PC-3 (cell line): Measurements from ENCODE around the gene CADPS2. TPM values are rescaled to one million over a fixed set of nuclear protein-coding genes. Genes with fewer than 3 reads are reported as not detected.

Experiments used
- ATAC-seq: fragments of 200-7000 bp; cut with Tn5 transposase; 2 replicates; pipeline ENCODE4 v1.9.1; 2020; ENCODE audit warnings: mild to moderate bottlenecking, moderate library complexity
- BruUV-seq: library from RNA; stranded (reverse); fragments of 400-500 nt; replicated peaks from 2 replicates; lab custom pipeline; 2021; lab: Mats Ljungman, UMichigan
- CTCF ChIA-PET: fragments of 300-600 bp; sonication (Branson Sonifier 250); formaldehyde crosslinking; loops from one replicate; lab custom pipeline; 2022; ENCODE audit warnings: antibody characterized with exemption; lab: Charles Lee
- POLR2A ChIA-PET: fragments of 300-600 bp; sonication (Branson Sonifier 250); formaldehyde crosslinking; loops from one replicate; lab custom pipeline; 2022; ENCODE audit warnings: antibody characterized with exemption; ENCODE audit not compliant: unreplicated experiment; lab: Charles Lee
- DNase-seq: peaks from one replicate; pipeline ENCODE4 v3.0.0-alpha.2; 2015
- H2AFZ ChIP-seq: fragments of 300-600 bp; sonication (generic); 2 replicates; pipeline ENCODE4 v1.6.0; 2016; ENCODE audit warnings: antibody characterized with exemption, low read length
- H3F3A ChIP-seq: fragments of 300-600 bp; sonication (generic); one replicate; pipeline ENCODE4 v1.6.0; 2017; ENCODE audit warnings: antibody characterized with exemption, low read length, control low read depth, mild to moderate bottlenecking; ENCODE audit not compliant: unreplicated experiment
- H3K27ac ChIP-seq: fragments of 300-600 bp; sonication (generic); 2 replicates; pipeline ENCODE4 v1.5.1; 2016; ENCODE audit warnings: mild to moderate bottlenecking, low read length
- H3K27me3 ChIP-seq: fragments of 300-600 bp; sonication (generic); 2 replicates; pipeline ENCODE4 v1.6.1; 2016; ENCODE audit warnings: low read length, mixed read lengths
- H3K36me3 ChIP-seq: fragments of 300-600 bp; sonication (generic); 2 replicates; pipeline ENCODE4 v1.6.1; 2016; ENCODE audit warnings: low read depth, mixed run types, low read length, mixed read lengths
- H3K4me1 ChIP-seq: fragments of 300-600 bp; sonication (generic); 2 replicates; pipeline ENCODE4 v1.5.1; 2016; ENCODE audit warnings: low read length; ENCODE audit not compliant: insufficient read depth
- H3K4me2 ChIP-seq: fragments of 300-600 bp; sonication (generic); 2 replicates; pipeline ENCODE4 v1.6.0; 2016; ENCODE audit warnings: low read length
- H3K4me3 ChIP-seq: fragments of 300-600 bp; sonication (generic); 2 replicates; pipeline ENCODE4 v1.5.1; 2016; ENCODE audit warnings: mild to moderate bottlenecking, low read length, mixed read lengths
- H3K79me2 ChIP-seq: fragments of 300-600 bp; sonication (generic); 2 replicates; pipeline ENCODE4 v1.6.1; 2017; ENCODE audit warnings: low read length, mixed read lengths
- H3K9ac ChIP-seq: fragments of 300-600 bp; sonication (generic); 2 replicates; pipeline ENCODE4 v1.6.0; 2016; ENCODE audit warnings: mild to moderate bottlenecking, low read length
- H3K9me2 ChIP-seq: fragments of 300-600 bp; sonication (generic); replicated peaks from 2 replicates; pipeline ENCODE4 v1.6.1; 2016; ENCODE audit warnings: mixed run types, low read length, mixed read lengths
- H3K9me3 ChIP-seq: fragments of 300-600 bp; sonication (generic); 2 replicates; pipeline ENCODE4 v1.6.1; 2016; ENCODE audit warnings: low read length, mixed read lengths
- H4K20me1 ChIP-seq: fragments of 300-600 bp; sonication (generic); 2 replicates; pipeline ENCODE4 v1.6.1; 2016; ENCODE audit warnings: low read length, mixed read lengths
- CTCF ChIP-seq: fragments of 300-600 bp; sonication (generic); conservative IDR thresholded peaks from 2 replicates; pipeline ENCODE4 v1.5.1; 2017; ENCODE audit warnings: antibody characterized with exemption, low read depth, mild to moderate bottlenecking, low read length
- EZH2 ChIP-seq: fragments of 300-600 bp; sonication (generic); IDR thresholded peaks from one replicate; pipeline ENCODE4 v1.6.1; 2017; ENCODE audit warnings: antibody characterized with exemption, mild to moderate bottlenecking, low read length; ENCODE audit not compliant: unreplicated experiment
- EZH2phosphoT487 ChIP-seq: fragments of 300-600 bp; sonication (generic); IDR thresholded peaks from 2 replicates; pipeline ENCODE4 v1.6.1; 2018; ENCODE audit warnings: mild to moderate bottlenecking, antibody characterized with exemption, low read length, borderline replicate concordance
- intact Hi-C: fragments of 100-400 bp; cut with micrococcal nuclease; formaldehyde crosslinking; loops from 2 replicates; pipeline ENCODE4 v1.9.0; 2023
- total RNA-seq: library from RNA; depleted of rRNA; stranded (reverse); fragments of >200 nt; gene quantifications from 2 replicates; pipeline ENCODE4 v1.2.3, GENCODE V29; 2014

Gene CADPS2
- total RNA-seq, 1 experiment from 2014 or later = 9.4 TPM

GRCh38 chr7:122301858-122302760 is 584.2 kb downstream of the CADPS2 start:
- no peak overlapping the region for H3K4me2 ChIP-seq
- BruUV-seq = no TSS peak

GRCh38 chr7:122300956-122301833 is 585.1 kb downstream of the CADPS2 start:
- Histone ChIP-seq H3K27me3 (no peaks in the 10 kb centered on the region), H3K4me1 (no peaks in the 10 kb centered on the region), H2AFZ (no peak overlapping the region), H3K4me2 (no peak overlapping the region), H3K27ac (no peak overlapping the region), H3K9me2 (no peaks in the 10 kb centered on the region), H3K9ac (no peak overlapping the region), H3K9me3 (no peaks in the 10 kb centered on the region), H3K79me2 (no peaks in the 10 kb centered on the region), H3K36me3 (no peaks in the 10 kb centered on the region), H3K4me3 (no peak overlapping the region), H4K20me1 (no peaks in the 10 kb centered on the region), H3F3A (no peaks in the 10 kb centered on the region)
- TF ChIP-seq EZH2phosphoT487 = no peak
- TF ChIP-seq CTCF = no peak
- no peak for TF ChIP-seq EZH2
- no peak for DNase-seq
- ChIA-PET CTCF (no interaction called here), POLR2A (no interaction called here)
- ATAC-seq = no peak
- intact Hi-C loops = no loop called here
- BruUV-seq = no TSS peak

More at GRCh38 chr7:122301858-122302760, 584.2 kb downstream of the CADPS2 start:
- CTCF ChIA-PET = no interaction called here
- Histone ChIP-seq H4K20me1 (no peaks in the 10 kb centered on the region), H3K27me3 (no peaks in the 10 kb centered on the region), H3K27ac (no peak overlapping the region), H3K79me2 (no peaks in the 10 kb centered on the region), H3K4me1 (no peaks in the 10 kb centered on the region), H3K9me3 (no peaks in the 10 kb centered on the region), H3K9me2 (no peaks in the 10 kb centered on the region), H3K9ac (no peak overlapping the region), H3K4me3 (no peak overlapping the region), H3F3A (no peaks in the 10 kb centered on the region), H2AFZ (no peak overlapping the region), H3K36me3 (no peaks in the 10 kb centered on the region)
- no peak for DNase-seq
- POLR2A ChIA-PET = no interaction called here
- intact Hi-C loops = no loop called here
- ATAC-seq = no peak
- no peak for TF ChIP-seq EZH2

- H3K9me2 ChIP-seq = no peaks in the 10 kb centered on the region
- no peaks in the 10 kb centered on the region for H3F3A ChIP-seq
- no peaks in the 10 kb centered on the region for H3K79me2 ChIP-seq
- H4K20me1 ChIP-seq = no peaks in the 10 kb centered on the region
- POLR2A ChIA-PET = no interaction called here
- intact Hi-C loops = no loop called here
- no peak overlapping the region for H3K27ac ChIP-seq
- no TSS peak for BruUV-seq
- H3K27me3 ChIP-seq = no peaks in the 10 kb centered on the region
- H3K9ac ChIP-seq = no peak overlapping the region
- H3K4me1 ChIP-seq = no peaks in the 10 kb centered on the region
- no peaks in the 10 kb centered on the region for H3K9me3 ChIP-seq
- CTCF ChIA-PET = no interaction called here
- DNase-seq (no peak), ATAC-seq (no peak)
- no peak overlapping the region for H3K4me2 ChIP-seq
- no peak overlapping the region for H3K4me3 ChIP-seq
- H3K36me3 ChIP-seq = no peaks in the 10 kb centered on the region
- H2AFZ ChIP-seq = no peak overlapping the region
- no peak for TF ChIP-seq CTCF
- TF ChIP-seq EZH2 = no peak
- no peak for TF ChIP-seq EZH2phosphoT487
Observed at GRCh38 chr7:122300211-122300932, 585.9 kb downstream of the CADPS2 start.
